ENCODE results near the gene THEM5.

- TF ChIP-seq GATA3 (IDR thresholded peaks at IDR 0.05; ENCODE audit: low read depth, low read length) (no peak), GATA2 (IDR thresholded peaks at IDR 0.05; ENCODE audit: low read depth, low read length) (no peak)
Measured at GRCh38 chr1:151875419-151876097, 22.0 kb upstream of the THEM5 start.
